ENCODE data around the gene SNX27.

DNA sequence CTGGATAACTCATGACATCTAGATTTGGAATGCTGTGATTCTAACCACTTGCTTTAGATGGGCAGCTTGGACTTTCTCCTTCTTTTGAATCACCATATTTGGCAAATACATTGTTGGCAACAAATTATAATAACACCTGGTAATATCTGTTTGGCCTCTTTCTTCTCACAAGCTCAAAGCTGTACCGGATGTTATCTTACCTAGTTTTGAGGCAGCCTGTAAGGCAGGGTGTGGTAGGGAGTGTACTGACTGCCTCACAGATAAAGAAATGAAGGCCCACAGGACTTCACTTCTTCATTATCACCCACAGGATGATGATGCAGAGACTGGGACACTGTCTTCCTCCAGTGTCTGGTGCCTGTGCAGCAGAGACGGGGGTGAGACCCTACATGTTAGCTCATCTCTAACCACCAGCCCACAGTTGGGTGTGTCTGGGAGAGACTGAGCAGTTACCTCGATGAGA, 43.2 kb upstream of the SNX27 start:
- TF ChIP-seq, protein P1, sequence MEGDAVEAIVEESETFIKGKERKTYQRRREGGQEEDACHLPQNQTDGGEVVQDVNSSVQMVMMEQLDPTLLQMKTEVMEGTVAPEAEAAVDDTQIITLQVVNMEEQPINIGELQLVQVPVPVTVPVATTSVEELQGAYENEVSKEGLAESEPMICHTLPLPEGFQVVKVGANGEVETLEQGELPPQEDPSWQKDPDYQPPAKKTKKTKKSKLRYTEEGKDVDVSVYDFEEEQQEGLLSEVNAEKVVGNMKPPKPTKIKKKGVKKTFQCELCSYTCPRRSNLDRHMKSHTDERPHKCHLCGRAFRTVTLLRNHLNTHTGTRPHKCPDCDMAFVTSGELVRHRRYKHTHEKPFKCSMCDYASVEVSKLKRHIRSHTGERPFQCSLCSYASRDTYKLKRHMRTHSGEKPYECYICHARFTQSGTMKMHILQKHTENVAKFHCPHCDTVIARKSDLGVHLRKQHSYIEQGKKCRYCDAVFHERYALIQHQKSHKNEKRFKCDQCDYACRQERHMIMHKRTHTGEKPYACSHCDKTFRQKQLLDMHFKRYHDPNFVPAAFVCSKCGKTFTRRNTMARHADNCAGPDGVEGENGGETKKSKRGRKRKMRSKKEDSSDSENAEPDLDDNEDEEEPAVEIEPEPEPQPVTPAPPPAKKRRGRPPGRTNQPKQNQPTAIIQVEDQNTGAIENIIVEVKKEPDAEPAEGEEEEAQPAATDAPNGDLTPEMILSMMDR (IDR thresholded peaks at IDR 0.05; ENCODE audit: low read depth, low read length, poor library complexity, severe bottlenecking) = no peak
- TF ChIP-seq EZH2phosphoT487 (IDR thresholded peaks at IDR 0.05; ENCODE audit: borderline replicate concordance, low read length) = no peak

All from DOHH2 (cell line).